Stomach (tissue), 4 donors: ENCODE data around the gene POLE4.

ENCODE experiments used
- EP300 ChIP-seq: sonication (generic); formaldehyde crosslinking; IDR thresholded peaks from one replicate; pipeline ENCODE4 v1.6.1; 2017; ENCODE audit warnings: antibody characterized with exemption
- POLR2AphosphoS5 ChIP-seq, 3 donors: sonication (generic); formaldehyde crosslinking; IDR thresholded peaks; one replicate each; pipeline ENCODE4 v1.6.1; 2016; ENCODE audit warnings: antibody characterized with exemption in 3 of 3
- TF ChIP-seq, protein P1 (sequence below), 7 experiments: fragments of 450-650 bp in 4 of 7; fragments of 200-600 bp in 3 of 7; sonication (generic) in 3 of 7; IDR thresholded peaks; one replicate each; pipeline ENCODE4 v1.5.1; 2016 to 2019; ENCODE audit warnings: antibody characterized with exemption in 7 of 7, control low read depth in 2 of 7, mild to moderate bottlenecking in 1 of 7

- TF ChIP-seq EP300, result no peak
- no peak for TF ChIP-seq POLR2AphosphoS5 (IDR thresholded peaks at IDR 0.05)
- TF ChIP-seq, protein P1, sequence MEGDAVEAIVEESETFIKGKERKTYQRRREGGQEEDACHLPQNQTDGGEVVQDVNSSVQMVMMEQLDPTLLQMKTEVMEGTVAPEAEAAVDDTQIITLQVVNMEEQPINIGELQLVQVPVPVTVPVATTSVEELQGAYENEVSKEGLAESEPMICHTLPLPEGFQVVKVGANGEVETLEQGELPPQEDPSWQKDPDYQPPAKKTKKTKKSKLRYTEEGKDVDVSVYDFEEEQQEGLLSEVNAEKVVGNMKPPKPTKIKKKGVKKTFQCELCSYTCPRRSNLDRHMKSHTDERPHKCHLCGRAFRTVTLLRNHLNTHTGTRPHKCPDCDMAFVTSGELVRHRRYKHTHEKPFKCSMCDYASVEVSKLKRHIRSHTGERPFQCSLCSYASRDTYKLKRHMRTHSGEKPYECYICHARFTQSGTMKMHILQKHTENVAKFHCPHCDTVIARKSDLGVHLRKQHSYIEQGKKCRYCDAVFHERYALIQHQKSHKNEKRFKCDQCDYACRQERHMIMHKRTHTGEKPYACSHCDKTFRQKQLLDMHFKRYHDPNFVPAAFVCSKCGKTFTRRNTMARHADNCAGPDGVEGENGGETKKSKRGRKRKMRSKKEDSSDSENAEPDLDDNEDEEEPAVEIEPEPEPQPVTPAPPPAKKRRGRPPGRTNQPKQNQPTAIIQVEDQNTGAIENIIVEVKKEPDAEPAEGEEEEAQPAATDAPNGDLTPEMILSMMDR (IDR thresholded peaks at IDR 0.05), result no peak
Measured at GRCh38 chr2:74982577-74982976, 24.1 kb downstream of the POLE4 start.
